Measurements from ENCODE around the gene AKR1C3. TPM values are rescaled to one million over a fixed set of nuclear protein-coding genes. Genes with fewer than 3 reads are reported as not detected.
"Not testable (repeated sequence)": the region's sequence is repeated elsewhere in the genome, so short reads cannot be mapped to it uniquely, and the experiment has no call there.

The AKR1C3 gene
- total RNA-seq, 2 donors from 2014 or later, result 6.5 to 12.8 TPM

GRCh38 chr10:5095687-5096086, 1.5 kb downstream of the AKR1C3 start:
- TF ChIP-seq POLR2A (IDR thresholded peaks at IDR 0.05) (no peak), CTCF (IDR thresholded peaks at IDR 0.05) (no peak), POLR2AphosphoS5 (IDR thresholded peaks at IDR 0.05) (no peak)
- Histone ChIP-seq H3K4me3 (no peak overlapping the region), H3K27ac (no peak overlapping the region), H3K9me3 (no peaks in the 10 kb centered on the region), H3K36me3 (no peaks in the 10 kb centered on the region), H3K27me3 (replicated peaks; ENCODE audit: insufficient read depth) (no peaks in the 10 kb centered on the region), H3K4me1 (replicated peaks) (no peaks in the 10 kb centered on the region)
- no peak for DNase-seq (ENCODE audit: low spot score)
- WGBS, result 79% methylated on average over 4 of the region's 4 CpGs
- intact Hi-C loops (cut with DNase I), result loop anchor here (2.0 to 10.0 kb wide), 3 partner anchors 81 to 289 kb away; no protein-coding TSS in a partner anchor

GRCh38 chr10:5096108-5096507, 1.9 kb downstream of the AKR1C3 start:
- no peak for DNase-seq (ENCODE audit: low spot score)
- Histone ChIP-seq H3K9me3 (no peaks in the 10 kb centered on the region), H3K27ac (no peak overlapping the region), H3K4me1 (replicated peaks) (no peaks in the 10 kb centered on the region), H3K36me3 (no peaks in the 10 kb centered on the region), H3K4me3 (no peak overlapping the region), H3K27me3 (replicated peaks; ENCODE audit: insufficient read depth) (no peaks in the 10 kb centered on the region)
- WGBS, result 98% methylated on average over 2 of the region's 2 CpGs
- intact Hi-C loops (cut with DNase I), result loop anchor here (10.0 kb wide), 2 partner anchors 81 to 289 kb away; no protein-coding TSS in a partner anchor
- TF ChIP-seq POLR2AphosphoS5 (IDR thresholded peaks at IDR 0.05) (no peak), POLR2A (IDR thresholded peaks at IDR 0.05) (no peak), CTCF (IDR thresholded peaks at IDR 0.05) (no peak)

GRCh38 chr10:5102479-5102878, 8.3 kb downstream of the AKR1C3 start:
- H3K27me3 ChIP-seq (replicated peaks; ENCODE audit: insufficient read depth); H3K9me3 ChIP-seq; DNase-seq (ENCODE audit: low spot score); H3K4me3 ChIP-seq; H3K4me1 ChIP-seq (replicated peaks); intact Hi-C loops (cut with DNase I); H3K27ac ChIP-seq; H3K36me3 ChIP-seq: not testable (repeated sequence)
- 94% methylated on average over 7 of the region's 11 CpGs for WGBS

- no peak overlapping the region for H3K4me3 ChIP-seq
- no peaks in the 10 kb centered on the region for H3K36me3 ChIP-seq
- intact Hi-C loops (cut with DNase I), result no loop called here
- 77% methylated on average over 2 of the region's 2 CpGs for WGBS
- H3K9me3 ChIP-seq, result no peaks in the 10 kb centered on the region
- H3K4me1 ChIP-seq (replicated peaks), result no peaks in the 10 kb centered on the region
- no peak for TF ChIP-seq CTCF (IDR thresholded peaks at IDR 0.05)
- no peak for TF ChIP-seq POLR2AphosphoS5 (IDR thresholded peaks at IDR 0.05)
- H3K27ac ChIP-seq, result no peak overlapping the region
- no peak for DNase-seq (ENCODE audit: low spot score)
- H3K27me3 ChIP-seq (replicated peaks; ENCODE audit: insufficient read depth), result no peaks in the 10 kb centered on the region
Observed at GRCh38 chr10:5103481-5103880, 9.3 kb downstream of the AKR1C3 start.

GRCh38 chr10:5105626-5106025, 11.4 kb downstream of the AKR1C3 start:
- 82% methylated on average over 1 of the region's 1 CpG for WGBS
- TF ChIP-seq POLR2AphosphoS5 (IDR thresholded peaks at IDR 0.05) (no peak), POLR2A (IDR thresholded peaks at IDR 0.05) (no peak), CTCF (IDR thresholded peaks at IDR 0.05) (no peak)
- Histone ChIP-seq H3K36me3 (no peaks in the 10 kb centered on the region), H3K4me3 (no peak overlapping the region), H3K9me3 (no peaks in the 10 kb centered on the region), H3K27me3 (replicated peaks; ENCODE audit: insufficient read depth) (no peaks in the 10 kb centered on the region), H3K4me1 (replicated peaks) (no peaks in the 10 kb centered on the region), H3K27ac (no peak overlapping the region)
- DNase-seq (ENCODE audit: low spot score), result no peak
- intact Hi-C loops (cut with DNase I), result no loop called here

Measured in prostate gland (tissue), 2 donors.